22Rv1 (cell line): ENCODE measurements around the gene PBX3.

Experiments used
- H3K27ac ChIP-seq: fragments of 450-650 bp; 2 replicates; pipeline ENCODE4 v1.5.1; 2017
- CTCF ChIP-seq: fragments of 450-650 bp; IDR thresholded peaks from 2 replicates; pipeline ENCODE4 v1.5.1; 2017; ENCODE audit warnings: mild to moderate bottlenecking
- ZFX ChIP-seq: fragments of 450-650 bp; IDR thresholded peaks from 2 replicates; pipeline ENCODE4 v1.6.1; 2017; ENCODE audit warnings: antibody characterized with exemption, borderline replicate concordance

Gene PBX3

GRCh38 chr9:126016579-126017290, 269.6 kb downstream of the PBX3 start:
- TF ChIP-seq ZFX (no peak), CTCF (no peak)
- H3K27ac ChIP-seq, result no peak overlapping the region
